ENCODE data around the gene DDI1.

Gene DDI1

DNA sequence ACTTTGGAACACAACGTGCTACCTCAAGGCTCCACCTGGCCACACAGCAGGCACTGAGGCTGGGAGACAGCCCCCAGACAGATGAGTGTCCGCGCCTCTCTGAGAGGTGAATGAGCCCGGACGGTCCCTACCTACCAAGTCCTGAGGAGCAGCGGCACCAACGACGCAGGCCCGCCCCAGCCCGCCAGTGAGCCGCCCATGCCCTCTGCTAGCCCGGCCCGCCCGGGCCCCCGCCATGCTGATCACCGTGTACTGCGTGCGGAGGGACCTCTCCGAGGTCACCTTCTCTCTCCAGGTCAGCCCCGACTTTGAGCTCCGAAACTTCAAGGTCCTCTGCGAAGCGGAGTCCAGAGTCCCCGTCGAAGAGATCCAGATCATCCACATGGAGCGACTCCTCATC lies at the start of gene DDI1:
TSS of gene DDI1 (plus strand) at position 53 of the 400 bp plus-strand sequence. CDS start at position 236, 183 bp downstream.
- H3K36me3 ChIP-seq (ENCODE audit: control insufficient read depth, insufficient read depth, low read length): no peaks in the 10 kb centered on the region
- H3K4me3 ChIP-seq (ENCODE audit: low read depth, low read length): no peak within 1 kb of the TSS
- H3K27me3 ChIP-seq (ENCODE audit: control insufficient read depth, insufficient read depth, low read length): no peaks in the 10 kb centered on the region
- no peaks in the 10 kb centered on the region for H3K4me1 ChIP-seq (ENCODE audit: control insufficient read depth, insufficient read depth, low read length)
- H3K9ac ChIP-seq (ENCODE audit: low read depth, low read length): no peak within 1 kb of the TSS
- H3K9me3 ChIP-seq (ENCODE audit: control insufficient read depth, insufficient read depth, low read length): no peaks in the 10 kb centered on the region

DNA sequence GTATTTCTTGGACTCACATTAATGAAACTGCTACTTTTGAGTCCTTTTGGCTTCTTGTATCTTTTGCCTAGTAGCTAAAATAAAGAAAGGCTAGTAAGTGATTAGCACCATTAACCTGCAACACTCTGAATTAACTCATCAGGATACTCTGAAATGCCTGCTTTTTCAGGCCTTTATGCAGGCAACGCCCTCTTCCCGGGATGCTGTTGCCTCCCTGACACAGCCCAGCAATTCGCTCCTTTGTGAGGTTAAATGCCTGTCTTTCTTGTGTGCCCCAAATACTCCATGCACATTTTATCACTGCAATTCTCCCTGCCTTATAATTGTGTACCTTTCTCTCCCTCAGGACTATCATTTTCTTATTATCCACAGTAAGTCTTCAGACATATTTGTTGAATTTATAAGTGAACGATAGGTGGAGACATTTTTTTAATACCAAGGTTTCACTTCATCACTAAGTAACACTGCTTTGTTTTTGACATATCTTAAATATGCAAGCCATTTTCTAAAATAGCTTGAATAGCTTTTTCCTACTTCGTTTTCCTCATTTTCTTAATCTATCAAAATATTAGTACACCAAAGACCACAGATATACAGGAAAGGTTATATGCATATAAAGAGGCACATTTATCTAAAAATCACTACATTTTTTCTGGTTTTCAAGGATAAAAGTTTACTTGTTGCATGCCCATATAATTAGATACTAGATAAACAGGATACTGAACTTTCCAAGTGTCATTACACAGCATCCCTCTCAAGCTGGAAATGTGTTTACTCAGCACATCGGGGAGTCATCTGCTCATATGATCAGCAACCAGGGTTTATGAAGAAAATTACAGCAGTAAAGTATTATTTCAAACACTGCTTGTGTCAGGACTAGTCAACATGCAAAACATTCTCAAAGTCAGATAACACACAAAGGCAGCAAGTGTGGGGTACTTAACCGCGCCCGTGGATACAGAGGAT lies 48.5 kb upstream of the DDI1 start:
- H3K4me3 ChIP-seq (ENCODE audit: low read depth, low read length): no peak overlapping the region
- no peaks in the 10 kb centered on the region for H3K9me3 ChIP-seq (ENCODE audit: control insufficient read depth, insufficient read depth, low read length)
- H3K27me3 ChIP-seq (ENCODE audit: control insufficient read depth, insufficient read depth, low read length): no peaks in the 10 kb centered on the region
- no peak overlapping the region for H3K9ac ChIP-seq (ENCODE audit: low read depth, low read length)
- no peaks in the 10 kb centered on the region for H3K36me3 ChIP-seq (ENCODE audit: control insufficient read depth, insufficient read depth, low read length)
- H3K4me1 ChIP-seq (ENCODE audit: control insufficient read depth, insufficient read depth, low read length): peaks cover 12% of the 10 kb centered on the region

GRCh38 chr11:103988595-103988969 lies 47.9 kb upstream of the DDI1 start:
- H3K27me3 ChIP-seq (ENCODE audit: control insufficient read depth, insufficient read depth, low read length): no peaks in the 10 kb centered on the region
- H3K4me3 ChIP-seq (ENCODE audit: low read depth, low read length): no peak overlapping the region
- no peak overlapping the region for H3K9ac ChIP-seq (ENCODE audit: low read depth, low read length)
- no peaks in the 10 kb centered on the region for H3K36me3 ChIP-seq (ENCODE audit: control insufficient read depth, insufficient read depth, low read length)
- no peaks in the 10 kb centered on the region for H3K9me3 ChIP-seq (ENCODE audit: control insufficient read depth, insufficient read depth, low read length)
- peaks cover 12% of the 10 kb centered on the region for H3K4me1 ChIP-seq (ENCODE audit: control insufficient read depth, insufficient read depth, low read length)

GRCh38 chr11:103993507-103993906 lies 42.9 kb upstream of the DDI1 start:
- Histone ChIP-seq H3K4me3 (ENCODE audit: low read depth, low read length) (no peak overlapping the region), H3K9ac (ENCODE audit: low read depth, low read length) (no peak overlapping the region), H3K4me1 (ENCODE audit: control insufficient read depth, insufficient read depth, low read length) (no peaks in the 10 kb centered on the region), H3K9me3 (ENCODE audit: control insufficient read depth, insufficient read depth, low read length) (no peaks in the 10 kb centered on the region), H3K36me3 (ENCODE audit: control insufficient read depth, insufficient read depth, low read length) (no peaks in the 10 kb centered on the region), H3K27me3 (ENCODE audit: control insufficient read depth, insufficient read depth, low read length) (no peaks in the 10 kb centered on the region)

- Histone ChIP-seq H3K4me3 (ENCODE audit: low read depth, low read length) (no peak overlapping the region), H3K9me3 (ENCODE audit: control insufficient read depth, insufficient read depth, low read length) (no peaks in the 10 kb centered on the region), H3K27me3 (ENCODE audit: control insufficient read depth, insufficient read depth, low read length) (no peaks in the 10 kb centered on the region), H3K4me1 (ENCODE audit: control insufficient read depth, insufficient read depth, low read length) (no peaks in the 10 kb centered on the region), H3K9ac (ENCODE audit: low read depth, low read length) (no peak overlapping the region), H3K36me3 (ENCODE audit: control insufficient read depth, insufficient read depth, low read length) (no peaks in the 10 kb centered on the region)
Measured at GRCh38 chr11:103994094-103994493, 42.3 kb upstream of the DDI1 start.

GRCh38 chr11:103994518-103994917 lies 41.9 kb upstream of the DDI1 start:
- Histone ChIP-seq H3K27me3 (ENCODE audit: control insufficient read depth, insufficient read depth, low read length) (no peaks in the 10 kb centered on the region), H3K36me3 (ENCODE audit: control insufficient read depth, insufficient read depth, low read length) (no peaks in the 10 kb centered on the region), H3K4me1 (ENCODE audit: control insufficient read depth, insufficient read depth, low read length) (no peaks in the 10 kb centered on the region), H3K9me3 (ENCODE audit: control insufficient read depth, insufficient read depth, low read length) (no peaks in the 10 kb centered on the region), H3K4me3 (ENCODE audit: low read depth, low read length) (no peak overlapping the region), H3K9ac (ENCODE audit: low read depth, low read length) (no peak overlapping the region)

- Histone ChIP-seq H3K9me3 (ENCODE audit: control insufficient read depth, insufficient read depth, low read length) (no peaks in the 10 kb centered on the region), H3K4me1 (ENCODE audit: control insufficient read depth, insufficient read depth, low read length) (no peaks in the 10 kb centered on the region), H3K36me3 (ENCODE audit: control insufficient read depth, insufficient read depth, low read length) (no peaks in the 10 kb centered on the region), H3K27me3 (ENCODE audit: control insufficient read depth, insufficient read depth, low read length) (no peaks in the 10 kb centered on the region), H3K4me3 (ENCODE audit: low read depth, low read length) (no peak overlapping the region), H3K9ac (ENCODE audit: low read depth, low read length) (no peak overlapping the region)
Measured at GRCh38 chr11:103995896-103996295, 40.5 kb upstream of the DDI1 start.

DNA sequence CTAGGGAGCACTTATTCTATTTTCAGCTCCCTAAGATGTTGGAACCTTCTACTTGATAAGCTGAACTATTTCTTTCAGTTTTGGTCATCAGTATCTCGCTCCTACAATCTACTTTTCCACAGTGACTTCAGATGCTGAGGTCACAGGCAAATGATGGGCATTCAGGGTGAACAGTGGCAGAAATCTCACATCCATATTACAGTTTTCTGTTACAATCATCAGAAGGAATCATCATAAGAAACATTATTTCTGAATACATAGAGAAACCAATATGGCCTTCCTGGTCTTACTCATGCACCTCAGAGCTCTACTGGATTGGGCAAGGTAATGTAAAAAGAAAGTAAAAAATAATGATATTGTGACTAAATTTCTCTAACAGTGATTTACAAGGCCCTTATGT lies 39.4 kb upstream of the DDI1 start:
- Histone ChIP-seq H3K27me3 (ENCODE audit: control insufficient read depth, insufficient read depth, low read length) (no peaks in the 10 kb centered on the region), H3K9ac (ENCODE audit: low read depth, low read length) (no peak overlapping the region), H3K36me3 (ENCODE audit: control insufficient read depth, insufficient read depth, low read length) (no peaks in the 10 kb centered on the region), H3K4me1 (ENCODE audit: control insufficient read depth, insufficient read depth, low read length) (no peaks in the 10 kb centered on the region), H3K9me3 (ENCODE audit: control insufficient read depth, insufficient read depth, low read length) (no peaks in the 10 kb centered on the region), H3K4me3 (ENCODE audit: low read depth, low read length) (no peak overlapping the region)

DNA sequence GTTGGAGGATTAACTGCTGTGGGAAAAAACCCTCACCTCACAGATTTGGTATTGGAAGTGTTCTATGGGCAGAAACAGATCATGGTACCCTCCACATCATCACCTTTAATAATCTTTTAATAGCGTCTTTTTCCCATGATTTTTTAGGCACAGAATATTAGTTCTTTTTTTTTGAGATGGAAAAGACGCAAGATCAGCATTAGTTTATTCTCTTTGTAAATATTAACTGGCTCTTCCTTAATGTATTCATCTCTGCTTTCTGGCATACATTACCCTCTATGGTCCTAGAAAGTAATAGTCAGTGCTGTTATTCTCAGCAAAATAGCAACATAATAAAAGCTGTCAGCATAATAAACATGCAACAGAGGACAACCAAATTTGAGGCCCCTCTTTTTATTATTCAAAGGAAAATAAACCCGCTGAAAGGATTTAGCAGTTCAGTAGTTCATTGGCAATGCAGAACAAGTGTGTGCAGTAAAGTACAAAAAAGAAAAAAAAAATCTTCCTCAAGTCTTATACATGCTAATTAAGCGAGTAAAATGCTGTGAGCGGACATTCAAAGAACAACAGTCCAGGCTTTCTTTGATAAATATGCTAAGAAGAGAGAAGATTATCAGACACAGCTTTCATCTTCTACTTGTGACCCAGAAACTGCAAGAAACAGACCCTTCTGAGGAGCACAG lies 37.5 kb upstream of the DDI1 start:
- no peak overlapping the region for H3K9ac ChIP-seq (ENCODE audit: low read depth, low read length)
- no peak overlapping the region for H3K4me3 ChIP-seq (ENCODE audit: low read depth, low read length)
- H3K9me3 ChIP-seq (ENCODE audit: control insufficient read depth, insufficient read depth, low read length): no peaks in the 10 kb centered on the region
- no peaks in the 10 kb centered on the region for H3K4me1 ChIP-seq (ENCODE audit: control insufficient read depth, insufficient read depth, low read length)
- no peaks in the 10 kb centered on the region for H3K36me3 ChIP-seq (ENCODE audit: control insufficient read depth, insufficient read depth, low read length)
- H3K27me3 ChIP-seq (ENCODE audit: control insufficient read depth, insufficient read depth, low read length): no peaks in the 10 kb centered on the region

GRCh38 chr11:104000798-104001197 lies 35.6 kb upstream of the DDI1 start:
- no peak overlapping the region for H3K9ac ChIP-seq (ENCODE audit: low read depth, low read length)
- H3K9me3 ChIP-seq (ENCODE audit: control insufficient read depth, insufficient read depth, low read length): no peaks in the 10 kb centered on the region
- H3K4me3 ChIP-seq (ENCODE audit: low read depth, low read length): no peak overlapping the region
- no peaks in the 10 kb centered on the region for H3K36me3 ChIP-seq (ENCODE audit: control insufficient read depth, insufficient read depth, low read length)
- H3K4me1 ChIP-seq (ENCODE audit: control insufficient read depth, insufficient read depth, low read length): no peaks in the 10 kb centered on the region
- no peaks in the 10 kb centered on the region for H3K27me3 ChIP-seq (ENCODE audit: control insufficient read depth, insufficient read depth, low read length)

GRCh38 chr11:104001561-104002056 lies 34.8 kb upstream of the DDI1 start:
- H3K4me3 ChIP-seq (ENCODE audit: low read depth, low read length): no peak overlapping the region
- H3K27me3 ChIP-seq (ENCODE audit: control insufficient read depth, insufficient read depth, low read length): no peaks in the 10 kb centered on the region
- H3K4me1 ChIP-seq (ENCODE audit: control insufficient read depth, insufficient read depth, low read length): no peaks in the 10 kb centered on the region
- no peak overlapping the region for H3K9ac ChIP-seq (ENCODE audit: low read depth, low read length)
- H3K9me3 ChIP-seq (ENCODE audit: control insufficient read depth, insufficient read depth, low read length): no peaks in the 10 kb centered on the region
- H3K36me3 ChIP-seq (ENCODE audit: control insufficient read depth, insufficient read depth, low read length): no peaks in the 10 kb centered on the region

DNA sequence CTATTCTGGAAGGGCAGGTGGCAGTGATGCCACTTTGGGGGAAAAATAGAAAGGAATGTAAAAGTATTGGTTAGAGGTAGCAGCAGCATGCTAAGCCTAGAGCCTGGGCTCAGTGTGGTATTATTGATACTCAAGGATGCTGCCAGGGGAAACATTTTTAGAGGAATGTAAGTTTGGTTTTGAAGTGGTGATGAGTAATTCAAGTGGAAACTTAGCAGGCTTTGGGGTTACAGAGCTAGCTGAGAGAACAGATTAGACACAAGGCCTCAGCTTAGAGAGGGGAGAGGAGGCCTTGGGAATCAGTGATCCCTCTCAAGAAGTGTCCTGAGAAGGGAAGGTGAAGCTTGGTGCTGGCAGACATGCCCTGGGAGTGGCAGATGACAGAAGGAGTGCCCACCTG lies 32.9 kb upstream of the DDI1 start:
- Histone ChIP-seq H3K27me3 (ENCODE audit: control insufficient read depth, insufficient read depth, low read length) (no peaks in the 10 kb centered on the region), H3K9me3 (ENCODE audit: control insufficient read depth, insufficient read depth, low read length) (no peaks in the 10 kb centered on the region), H3K4me1 (ENCODE audit: control insufficient read depth, insufficient read depth, low read length) (no peaks in the 10 kb centered on the region), H3K9ac (ENCODE audit: low read depth, low read length) (no peak overlapping the region), H3K4me3 (ENCODE audit: low read depth, low read length) (no peak overlapping the region), H3K36me3 (ENCODE audit: control insufficient read depth, insufficient read depth, low read length) (no peaks in the 10 kb centered on the region)

Measured in iPS-15b (cell line).